ENCODE measurements around the gene BAHCC1.

DNA sequence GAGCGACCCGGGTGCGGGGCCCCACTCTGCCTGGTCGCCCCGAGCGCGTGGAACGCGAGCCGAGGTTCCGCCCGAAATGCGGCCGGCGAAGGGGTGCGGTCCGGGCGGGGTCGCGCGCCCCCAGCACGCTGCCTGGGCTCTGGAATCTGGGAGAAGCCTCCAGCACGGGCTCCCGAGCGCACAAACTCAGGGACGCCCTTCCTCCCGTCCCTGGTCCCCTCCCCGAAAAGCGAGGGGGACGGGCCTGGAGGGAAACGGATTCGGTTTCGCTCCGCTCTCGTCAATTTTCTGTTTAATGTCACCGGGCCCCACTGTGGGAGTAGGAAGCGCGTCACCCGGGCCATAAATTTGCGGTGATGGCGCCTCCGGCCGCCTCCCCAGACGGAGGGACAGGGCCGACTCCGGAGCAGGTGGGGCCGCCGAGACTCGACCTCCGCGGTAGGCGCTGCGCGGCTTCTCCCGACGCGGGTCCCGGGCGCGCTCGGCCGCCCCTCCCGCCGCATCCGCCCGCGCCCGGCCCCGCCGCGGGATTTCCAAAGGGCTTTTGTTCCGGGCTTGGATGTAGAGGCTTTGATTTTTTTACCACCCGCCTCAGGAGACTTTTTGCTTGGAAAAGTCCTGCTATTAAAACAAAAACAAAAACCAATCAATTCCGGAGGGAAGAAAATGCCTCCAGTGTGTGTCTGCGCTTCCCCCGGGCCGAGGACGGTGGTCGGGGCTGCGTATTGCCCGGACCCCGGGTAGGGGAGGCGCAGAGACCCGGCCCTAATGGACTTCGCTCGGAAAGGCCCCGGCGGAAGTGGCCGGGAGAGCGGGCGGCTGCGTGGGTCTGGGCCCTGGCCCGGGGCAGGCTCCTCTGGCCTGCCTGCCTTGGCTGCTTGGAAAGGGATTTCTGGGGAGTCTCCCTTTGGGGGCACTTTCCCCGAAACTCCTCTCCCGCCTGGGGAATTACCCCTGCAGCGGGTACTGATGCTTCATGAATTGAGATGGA is 7.9 kb upstream of the BAHCC1 start:
- peak; percentile 28; the same call in 1 of the 2 replicates for TF ChIP-seq POLR2A (IDR thresholded peaks at IDR 0.05; ENCODE audit: low read depth, low read length)
- TF ChIP-seq CTCF (conservative IDR thresholded peaks at IDR 0.05; ENCODE audit: low read depth, low read length) = no peak
- no peak for TF ChIP-seq MAFK (IDR thresholded peaks at IDR 0.05; ENCODE audit: low read depth, low read length)
- TF ChIP-seq BHLHE40 (IDR thresholded peaks at IDR 0.05; ENCODE audit: low read depth, low read length) = no peak
